Measurements from ENCODE around the gene PPP5C. TPM values are rescaled to one million over a fixed set of nuclear protein-coding genes. Genes with fewer than 3 reads are reported as not detected.

PPP5C gene
- total and polyA plus RNA-seq, 4 donors: 19.0 to 50.5 (median 28.3) TPM

- no peaks in the 10 kb centered on the region for H3K27me3 ChIP-seq (ENCODE audit: control insufficient read depth in 4 of 4, insufficient read depth in 4 of 4, low read length in 3 of 4)
- H3K9ac ChIP-seq (ENCODE audit: low read depth in 1 of 2, low read length in 2 of 2): no peak overlapping the region
- DNase-seq (ENCODE audit: low spot score): no peak
- TF ChIP-seq EGR1 (IDR thresholded peaks at IDR 0.05; ENCODE audit: low read depth in 2 of 2) (no peak), JUND (IDR thresholded peaks at IDR 0.05) (no peak), RXRA (IDR thresholded peaks at IDR 0.05) (no peak), ATF3 (IDR thresholded peaks at IDR 0.05) (no peak), SP1 (IDR thresholded peaks at IDR 0.05) (no peak), REST (IDR thresholded peaks at IDR 0.05) (no peak), HNF4G (IDR thresholded peaks at IDR 0.05) (no peak), ZBTB33 (IDR thresholded peaks at IDR 0.05) (no peak), NR2F2 (IDR thresholded peaks at IDR 0.05) (no peak), FOXA2 (IDR thresholded peaks at IDR 0.05) (no peak)
- peak overlapping the region; percentile 86 to 88 for H3K27ac ChIP-seq (ENCODE audit: low read depth in 1 of 2, low read length in 2 of 2)
- H3K4me3 ChIP-seq (ENCODE audit: low read depth in 1 of 3, low read length in 3 of 3): peak overlapping the region in 1 of 3 donors; percentile 51
- peaks cover 19 to 45% (median 34%) of the 10 kb centered on the region in 4 donors for H3K4me1 ChIP-seq (ENCODE audit: control insufficient read depth in 4 of 4, insufficient read depth in 4 of 4, low read length in 3 of 4)
- peaks cover 0 to 8% (median 2%) of the 10 kb centered on the region in 4 donors for H3K36me3 ChIP-seq (ENCODE audit: control insufficient read depth in 4 of 4, insufficient read depth in 3 of 4, low read depth in 1 of 4, low read length in 3 of 4)
- 91% methylated on average over 9 of the region's 9 CpGs for WGBS
- no peaks in the 10 kb centered on the region for H3K9me3 ChIP-seq (ENCODE audit: control insufficient read depth in 4 of 4, low read length in 3 of 4)
Observed at GRCh38 chr19:46356149-46357055, 9.5 kb downstream of the PPP5C start.

- H3K9me3 ChIP-seq (ENCODE audit: control insufficient read depth in 4 of 4, low read length in 3 of 4): no peaks in the 10 kb centered on the region
- no peak for DNase-seq (ENCODE audit: low spot score)
- no peak overlapping the region for H3K27ac ChIP-seq (ENCODE audit: low read depth in 1 of 2, low read length in 2 of 2)
- peaks cover 19 to 34% (median 27%) of the 10 kb centered on the region in 4 donors for H3K4me1 ChIP-seq (ENCODE audit: control insufficient read depth in 4 of 4, insufficient read depth in 4 of 4, low read length in 3 of 4)
- H3K9ac ChIP-seq (ENCODE audit: low read depth in 1 of 2, low read length in 2 of 2): no peak overlapping the region
- H3K27me3 ChIP-seq (ENCODE audit: control insufficient read depth in 4 of 4, insufficient read depth in 4 of 4, low read length in 3 of 4): no peaks in the 10 kb centered on the region
- H3K36me3 ChIP-seq (ENCODE audit: control insufficient read depth in 4 of 4, insufficient read depth in 3 of 4, low read depth in 1 of 4, low read length in 3 of 4): peaks cover 0 to 8% (median 2%) of the 10 kb centered on the region in 4 donors
- WGBS: 87% methylated on average over 7 of the region's 7 CpGs
- H3K4me3 ChIP-seq (ENCODE audit: low read depth in 1 of 3, low read length in 3 of 3): no peak overlapping the region
- TF ChIP-seq FOXA2 (IDR thresholded peaks at IDR 0.05) (no peak), TAF1 (conservative IDR thresholded peaks at IDR 0.05) (no peak), GABPA (IDR thresholded peaks at IDR 0.05 in 1 of 2, conservative IDR thresholded peaks at IDR 0.05 in 1 of 2) (no peak), HNF4G (IDR thresholded peaks at IDR 0.05) (no peak), CTCF (IDR thresholded peaks at IDR 0.05; ENCODE audit: low read depth, low read length, missing input control) (no peak), REST (IDR thresholded peaks at IDR 0.05) (no peak), RXRA (IDR thresholded peaks at IDR 0.05) (no peak), ZBTB33 (IDR thresholded peaks at IDR 0.05) (no peak), ATF3 (IDR thresholded peaks at IDR 0.05) (no peak), NR2F2 (IDR thresholded peaks at IDR 0.05) (no peak), JUND (IDR thresholded peaks at IDR 0.05) (no peak), EGR1 (IDR thresholded peaks at IDR 0.05; ENCODE audit: low read depth in 2 of 2) (no peak)
Observed at GRCh38 chr19:46357846-46358583, 11.1 kb downstream of the PPP5C start.

Data from liver (tissue), 9 donors.